ENCODE data around the gene LLPH. TPM values are rescaled to one million over a fixed set of nuclear protein-coding genes. Genes with fewer than 3 reads are reported as not detected.

Gene LLPH
- total and polyA plus RNA-seq, 8 donors, result 0.29 to 28.1 (median 13.2) TPM

- 91 to 96% (median 94%) methylated on average over 9 of the region's 9 CpGs for WGBS, 5 donors
- H3K4me3 ChIP-seq, result no peak overlapping the region
- no peaks in the 10 kb centered on the region for H3K27me3 ChIP-seq
- H3K27ac ChIP-seq, result no peak overlapping the region
- intact Hi-C loops (cut with DNase I; ENCODE audit: low total_unique reads), result no loop called here
- no peak for TF ChIP-seq POLR2AphosphoS5 (IDR thresholded peaks at IDR 0.05)
- no peak for TF ChIP-seq POLR2A (IDR thresholded peaks at IDR 0.05)
- no peak for TF ChIP-seq EP300 (IDR thresholded peaks at IDR 0.05)
- no peak for TF ChIP-seq CTCF (IDR thresholded peaks at IDR 0.05)
- H3K9me3 ChIP-seq, result no peaks in the 10 kb centered on the region
- peaks cover 0 to 7% (median 0%) of the 10 kb centered on the region in 4 donors for H3K4me1 ChIP-seq
- peaks cover 6 to 30% (median 29%) of the 10 kb centered on the region in 4 donors for H3K36me3 ChIP-seq
- no peak for DNase-seq
Observed at GRCh38 chr12:66118240-66118891, 12.2 kb downstream of the LLPH start.

- intact Hi-C loops (cut with DNase I; ENCODE audit: low total_unique reads), result no loop called here
- TF ChIP-seq CTCF (IDR thresholded peaks at IDR 0.05), result no peak
- TF ChIP-seq POLR2AphosphoS5 (IDR thresholded peaks at IDR 0.05), result no peak
- TF ChIP-seq EP300 (IDR thresholded peaks at IDR 0.05), result no peak
- TF ChIP-seq POLR2A (IDR thresholded peaks at IDR 0.05), result no peak
- WGBS, 5 donors, result 84 to 93% (median 87%) methylated on average over 2 of the region's 2 CpGs
- H3K4me1 ChIP-seq, result peaks cover 0 to 7% (median 0%) of the 10 kb centered on the region in 4 donors
- DNase-seq, result no peak
- no peaks in the 10 kb centered on the region for H3K9me3 ChIP-seq
- H3K36me3 ChIP-seq, result peaks cover 0 to 19% (median 18%) of the 10 kb centered on the region in 4 donors
- no peak overlapping the region for H3K27ac ChIP-seq
- H3K4me3 ChIP-seq, result no peak overlapping the region
- no peaks in the 10 kb centered on the region for H3K27me3 ChIP-seq
Observed at GRCh38 chr12:66117242-66117641, 13.3 kb downstream of the LLPH start.

- intact Hi-C loops (cut with DNase I; ENCODE audit: low total_unique reads), result no loop called here
- H3K36me3 ChIP-seq, result no peaks in the 10 kb centered on the region
- no peak overlapping the region for H3K4me3 ChIP-seq
- DNase-seq, result no peak
- 63 to 81% (median 76%) methylated on average over 4 of the region's 4 CpGs for WGBS, 5 donors
- peaks cover 0 to 7% (median 0%) of the 10 kb centered on the region in 4 donors for H3K4me1 ChIP-seq
- TF ChIP-seq POLR2AphosphoS5 (IDR thresholded peaks at IDR 0.05) (no peak), EP300 (IDR thresholded peaks at IDR 0.05) (no peak), POLR2A (IDR thresholded peaks at IDR 0.05) (no peak), CTCF (IDR thresholded peaks at IDR 0.05) (no peak)
- no peaks in the 10 kb centered on the region for H3K27me3 ChIP-seq
- H3K9me3 ChIP-seq, result no peaks in the 10 kb centered on the region
- no peak overlapping the region for H3K27ac ChIP-seq
Observed at GRCh38 chr12:66115071-66115600, 15.4 kb downstream of the LLPH start.

- Histone ChIP-seq H3K9me3 (no peaks in the 10 kb centered on the region), H3K4me1 (no peaks in the 10 kb centered on the region), H3K27ac (no peak overlapping the region), H3K27me3 (no peaks in the 10 kb centered on the region), H3K36me3 (no peaks in the 10 kb centered on the region), H3K4me3 (no peak overlapping the region)
- intact Hi-C loops (cut with DNase I; ENCODE audit: low total_unique reads), result no loop called here
- 96 to 100% (median 98%) methylated on average over 1 of the region's 1 CpG for WGBS, 5 donors
- no peak for DNase-seq
- TF ChIP-seq CTCF (IDR thresholded peaks at IDR 0.05) (no peak), EP300 (IDR thresholded peaks at IDR 0.05) (no peak), POLR2A (IDR thresholded peaks at IDR 0.05) (no peak), POLR2AphosphoS5 (IDR thresholded peaks at IDR 0.05) (no peak)
Observed at GRCh38 chr12:66113471-66113870, 17.1 kb downstream of the LLPH start.

Data from stomach (tissue), 9 donors.